ENCODE results near the gene LETM1.

Gene LETM1

DNA sequence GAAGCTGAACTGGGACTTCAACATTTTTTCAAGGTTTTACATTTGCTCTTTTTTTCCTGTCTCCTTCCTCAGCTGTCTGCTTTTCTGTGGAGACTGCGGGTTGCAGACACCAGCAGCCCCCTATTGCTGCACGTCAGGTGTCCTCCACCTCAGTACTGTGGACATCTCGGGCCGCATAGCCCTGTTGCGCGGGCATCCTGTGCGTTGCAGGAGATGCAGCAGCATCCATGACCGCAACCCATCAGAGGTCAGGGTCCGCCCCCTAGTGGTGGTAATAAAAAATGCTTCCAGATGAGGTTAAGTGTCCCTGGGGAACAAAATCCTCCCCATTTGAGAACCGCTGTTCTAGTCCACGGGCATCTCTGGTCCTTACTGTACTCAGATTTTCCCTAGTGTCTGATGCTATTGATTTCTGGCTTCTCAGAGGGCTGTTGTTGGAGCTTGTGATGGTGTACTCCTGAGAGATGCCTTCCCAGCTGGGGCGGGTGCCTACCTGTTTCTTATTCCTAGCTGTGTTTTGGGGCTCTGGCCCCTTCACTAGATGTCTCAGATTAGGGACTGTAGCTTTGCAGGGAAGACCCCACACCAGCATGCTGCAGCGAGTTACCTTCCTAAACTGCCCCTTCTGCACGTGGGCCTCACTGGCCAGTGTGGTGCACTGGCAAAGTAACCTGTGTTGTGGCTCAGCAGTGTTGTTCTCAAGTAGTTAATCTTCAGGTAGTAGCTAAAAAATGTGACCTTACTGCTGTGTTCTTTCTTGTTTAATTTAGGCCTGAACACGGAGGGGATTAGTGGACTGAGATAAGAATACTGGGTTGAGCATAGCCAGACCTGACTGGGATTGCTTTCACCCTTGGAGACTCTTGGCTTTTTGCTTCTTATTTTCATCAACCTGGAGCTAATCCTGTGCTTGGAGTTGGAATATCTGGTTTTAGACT is 43.5 kb upstream of the LETM1 start:
- Histone ChIP-seq H3K27ac (no peak overlapping the region), H3K4me3 (no peak overlapping the region)
- TF ChIP-seq, protein P1, sequence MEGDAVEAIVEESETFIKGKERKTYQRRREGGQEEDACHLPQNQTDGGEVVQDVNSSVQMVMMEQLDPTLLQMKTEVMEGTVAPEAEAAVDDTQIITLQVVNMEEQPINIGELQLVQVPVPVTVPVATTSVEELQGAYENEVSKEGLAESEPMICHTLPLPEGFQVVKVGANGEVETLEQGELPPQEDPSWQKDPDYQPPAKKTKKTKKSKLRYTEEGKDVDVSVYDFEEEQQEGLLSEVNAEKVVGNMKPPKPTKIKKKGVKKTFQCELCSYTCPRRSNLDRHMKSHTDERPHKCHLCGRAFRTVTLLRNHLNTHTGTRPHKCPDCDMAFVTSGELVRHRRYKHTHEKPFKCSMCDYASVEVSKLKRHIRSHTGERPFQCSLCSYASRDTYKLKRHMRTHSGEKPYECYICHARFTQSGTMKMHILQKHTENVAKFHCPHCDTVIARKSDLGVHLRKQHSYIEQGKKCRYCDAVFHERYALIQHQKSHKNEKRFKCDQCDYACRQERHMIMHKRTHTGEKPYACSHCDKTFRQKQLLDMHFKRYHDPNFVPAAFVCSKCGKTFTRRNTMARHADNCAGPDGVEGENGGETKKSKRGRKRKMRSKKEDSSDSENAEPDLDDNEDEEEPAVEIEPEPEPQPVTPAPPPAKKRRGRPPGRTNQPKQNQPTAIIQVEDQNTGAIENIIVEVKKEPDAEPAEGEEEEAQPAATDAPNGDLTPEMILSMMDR (IDR thresholded peaks at IDR 0.05): peak; percentile 87
- no peak for DNase-seq (ENCODE audit: low spot score)

DNA sequence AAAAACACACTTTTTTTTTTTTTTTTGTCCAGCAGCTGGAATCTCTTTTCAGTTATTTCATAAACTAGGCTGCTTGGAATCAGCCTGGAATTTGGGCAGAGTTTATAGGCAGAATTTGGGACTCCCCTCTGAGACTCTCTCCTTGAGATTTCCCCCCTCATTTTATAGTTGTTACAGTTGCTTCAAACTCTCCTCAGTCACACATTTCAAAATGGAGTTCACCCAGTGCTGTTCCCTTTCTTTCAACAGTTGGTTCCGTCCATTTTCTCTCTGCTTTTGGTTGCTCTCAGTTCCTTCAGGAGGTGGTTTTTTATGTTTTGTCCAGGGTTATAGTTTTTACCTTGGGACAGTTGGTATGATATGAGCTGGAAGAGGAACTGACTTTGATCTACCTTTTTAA is 42.7 kb upstream of the LETM1 start:
- TF ChIP-seq, protein P1 (IDR thresholded peaks at IDR 0.05): no peak

GRCh38 chr4:1898007-1898406 is 42.1 kb upstream of the LETM1 start:
- Histone ChIP-seq H3K27ac (no peak overlapping the region), H3K4me3 (no peak overlapping the region)
- no peak for DNase-seq (ENCODE audit: low spot score)
- TF ChIP-seq, protein P1 (IDR thresholded peaks at IDR 0.05): no peak

More for the DNA sequence above, 42.7 kb upstream of the LETM1 start:
- Histone ChIP-seq H3K27ac (no peak overlapping the region), H3K4me3 (no peak overlapping the region)
- no peak for DNase-seq (ENCODE audit: low spot score)

DNA sequence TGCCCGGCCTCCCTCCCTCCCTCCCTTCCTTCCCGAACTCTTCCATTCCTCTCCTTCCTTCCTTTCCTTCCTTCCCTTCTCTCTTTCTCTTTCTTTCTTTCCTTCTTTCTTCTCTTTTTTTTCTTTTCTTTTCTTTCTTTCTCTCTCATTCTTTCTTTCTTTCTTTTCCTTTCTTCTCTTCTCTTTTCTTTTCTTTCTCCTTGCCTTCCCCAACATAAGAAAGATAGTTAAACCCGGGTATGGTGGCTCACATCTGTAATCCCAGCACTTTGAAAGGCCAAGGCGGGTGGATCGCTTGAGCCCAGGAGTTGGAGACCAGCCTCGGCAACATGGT is 40.7 kb upstream of the LETM1 start:
- TF ChIP-seq, protein P1 (IDR thresholded peaks at IDR 0.05): no peak
- no peak for DNase-seq (ENCODE audit: low spot score)
- no peak overlapping the region for H3K4me3 ChIP-seq
- no peak overlapping the region for H3K27ac ChIP-seq

GRCh38 chr4:1895971-1896657 is 40.2 kb upstream of the LETM1 start:
- no peak for DNase-seq (ENCODE audit: low spot score)

GRCh38 chr4:1890979-1891570 is 35.1 kb upstream of the LETM1 start:
- Histone ChIP-seq H3K4me3 (no peak overlapping the region), H3K27ac (no peak overlapping the region)
- DNase-seq (ENCODE audit: low spot score): no peak
- TF ChIP-seq, protein P1 (IDR thresholded peaks at IDR 0.05): no peak

More at GRCh38 chr4:1895971-1896657, 40.2 kb upstream of the LETM1 start:
- Histone ChIP-seq H3K27ac (no peak overlapping the region), H3K4me3 (no peak overlapping the region)
- TF ChIP-seq, protein P1 (IDR thresholded peaks at IDR 0.05): no peak
